Activated T-helper 1 cell treated with Interleukin-2 at 50 U/mL for 16 hours (primary cell): ENCODE data around the gene TBRG1.

Experiments used
- DNase-seq: peaks from one replicate; pipeline ENCODE4 v3.0.0-alpha.2; 2020; ENCODE audit warnings: low read depth

TBRG1 gene

DNA sequence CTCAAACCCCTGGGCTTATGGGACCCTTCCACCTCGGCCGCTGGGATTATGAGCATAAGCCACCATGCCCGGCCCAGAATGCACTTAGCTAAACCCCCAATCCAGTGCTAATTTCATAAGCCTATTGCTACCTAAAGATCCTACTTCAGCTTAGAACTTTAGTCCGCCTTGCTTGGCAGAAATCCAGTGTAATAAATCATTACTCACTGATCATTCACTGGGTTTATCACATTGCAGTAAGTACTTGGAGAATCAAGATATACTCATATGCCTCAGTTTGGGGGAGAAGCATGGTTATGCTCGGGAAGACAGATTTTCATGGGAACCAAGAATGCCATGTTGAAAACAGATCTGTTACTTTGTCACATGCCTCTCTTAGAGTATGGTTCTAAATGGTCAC lies 3.8 kb upstream of the TBRG1 start:
- DNase-seq: no peak

DNA sequence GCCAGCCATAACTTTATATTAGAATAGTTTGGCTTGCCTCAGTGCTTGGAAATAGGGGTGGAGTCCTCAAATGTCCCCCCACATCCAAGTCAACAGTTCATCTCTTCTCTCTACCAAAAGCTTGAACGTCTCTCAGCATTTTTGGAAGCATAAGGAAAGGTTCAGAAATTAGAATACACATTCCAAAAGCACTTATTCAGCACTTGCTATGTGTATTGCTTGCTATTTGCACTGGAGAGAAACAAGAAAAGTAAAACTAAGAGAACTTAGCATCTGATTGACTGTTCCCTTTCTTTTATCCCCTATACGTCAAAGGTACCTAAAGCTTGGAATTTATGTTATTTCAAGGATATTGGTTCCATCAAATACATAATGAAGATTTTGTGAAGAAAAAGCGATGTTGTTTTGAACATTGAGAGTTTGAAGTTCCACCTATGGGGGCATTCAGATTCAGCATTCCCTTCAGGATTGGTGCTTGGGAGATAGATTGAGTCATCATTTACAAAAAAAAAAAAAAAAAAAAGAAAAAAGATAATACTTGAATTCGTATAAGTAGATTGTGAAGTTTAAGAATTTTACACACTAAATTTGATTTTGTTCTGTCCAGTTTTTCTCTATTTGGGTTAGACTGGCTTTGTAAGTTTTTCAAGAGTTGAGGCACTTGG lies 1.3 kb downstream of the TBRG1 start:
- no peak for DNase-seq

DNA sequence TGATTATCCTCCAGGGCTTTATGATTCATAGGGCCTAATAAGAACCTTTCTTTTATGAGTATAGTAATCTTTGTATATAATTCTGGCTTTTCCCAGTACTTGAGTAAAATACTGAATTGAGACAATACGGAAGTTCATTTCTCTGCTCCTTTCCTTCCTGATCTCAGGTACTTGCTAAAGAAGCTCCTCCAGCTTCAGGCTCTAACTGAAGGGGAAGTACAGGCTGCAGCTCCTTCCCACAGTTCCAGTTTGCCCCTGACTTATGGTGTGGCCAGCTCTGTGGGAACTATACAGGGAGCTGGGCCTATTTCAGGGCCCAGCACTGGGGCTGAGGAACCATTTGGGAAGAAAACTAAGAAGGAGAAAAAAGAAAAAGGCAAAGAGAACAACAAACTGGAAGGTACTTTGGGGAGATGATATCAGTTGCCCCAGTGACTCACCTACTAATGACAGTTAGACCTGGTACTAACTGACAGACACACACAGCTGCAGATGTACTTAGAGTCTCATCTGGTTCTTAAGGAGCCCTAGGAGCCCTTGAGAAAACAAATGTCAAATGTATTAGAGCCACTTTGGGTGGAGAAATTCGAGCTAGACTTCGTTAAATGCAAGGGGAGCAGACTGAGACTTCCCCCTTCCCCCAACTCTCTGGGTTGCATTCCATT lies 3.0 kb downstream of the TBRG1 start:
- DNase-seq: no peak

DNA sequence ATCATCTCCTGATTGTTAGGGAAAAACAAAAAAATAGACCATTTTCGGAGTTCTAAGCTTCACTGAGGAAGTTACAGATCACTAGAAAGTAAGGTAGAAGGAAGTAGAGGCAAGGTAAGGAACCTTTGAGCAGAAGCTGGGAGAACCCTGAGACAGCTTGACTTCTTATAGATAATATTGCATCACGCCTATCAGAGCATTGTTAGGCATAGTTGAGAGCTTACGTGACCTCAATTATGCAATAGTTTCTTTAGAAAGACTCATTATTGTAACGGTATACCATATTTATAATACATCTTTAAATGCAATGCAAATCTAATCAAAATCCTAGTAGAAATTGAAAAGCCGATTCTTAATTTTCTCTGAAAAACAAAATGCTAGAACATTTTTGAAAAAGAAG lies 4.9 kb downstream of the TBRG1 start:
- DNase-seq: no peak

DNA sequence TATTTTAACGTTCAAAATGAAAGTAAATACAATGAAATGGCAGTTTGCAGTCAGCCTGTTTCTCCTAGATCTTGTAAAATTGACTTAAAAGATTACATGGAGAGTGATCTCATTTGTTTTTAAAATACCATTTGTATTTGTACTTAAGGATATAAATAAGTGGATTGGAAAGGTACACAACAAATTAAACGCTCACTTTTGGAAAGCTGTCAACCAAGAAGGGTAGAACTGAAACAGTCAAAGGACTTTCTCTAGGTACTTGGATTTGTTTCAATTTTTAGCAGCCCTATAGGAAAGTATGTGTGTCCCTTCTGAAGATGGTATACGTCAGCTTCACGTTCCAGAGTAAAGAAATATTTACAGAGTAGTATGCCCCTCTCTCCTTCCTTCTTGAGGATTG lies 7.3 kb downstream of the TBRG1 start:
- DNase-seq: no peak

DNA sequence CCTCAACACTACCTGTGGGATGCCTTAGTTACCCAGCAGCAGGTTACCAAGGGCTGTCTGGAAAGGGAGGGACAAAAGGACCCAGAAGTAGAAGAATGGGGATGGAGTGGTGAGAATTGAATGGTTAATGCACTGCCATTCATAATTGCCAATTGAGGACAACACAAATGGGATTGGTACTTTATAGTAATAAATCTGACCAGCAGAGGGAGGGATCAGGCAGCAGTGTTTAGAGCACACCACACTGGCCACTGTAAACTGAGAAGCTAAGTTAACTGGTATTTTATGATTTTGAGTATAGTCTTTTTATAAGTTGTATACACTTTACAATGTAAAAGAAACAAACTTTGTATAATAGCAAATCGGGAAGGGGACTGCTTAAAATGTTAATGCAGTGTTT lies 10.7 kb downstream of the TBRG1 start:
- DNase-seq: no peak

DNA sequence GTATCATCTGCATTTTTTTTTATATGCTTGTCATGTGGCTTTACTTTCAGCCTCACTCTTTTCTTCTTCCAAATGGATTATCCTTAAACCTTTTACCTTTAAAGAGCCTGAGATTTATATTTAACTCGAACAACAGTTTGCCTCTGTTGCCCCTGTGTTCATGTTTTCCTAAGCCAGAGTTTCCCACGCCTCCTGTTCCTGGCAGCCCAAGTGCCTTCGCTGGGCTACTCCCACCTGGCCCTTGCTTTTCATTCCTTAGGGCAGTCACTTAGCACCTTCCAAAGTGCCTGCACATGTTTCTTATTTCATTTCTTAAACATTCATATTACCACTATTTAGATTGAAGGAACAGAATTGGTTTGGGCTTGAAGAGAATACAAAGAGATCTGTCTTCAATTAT lies 13.3 kb downstream of the TBRG1 start:
- DNase-seq: no peak

DNA sequence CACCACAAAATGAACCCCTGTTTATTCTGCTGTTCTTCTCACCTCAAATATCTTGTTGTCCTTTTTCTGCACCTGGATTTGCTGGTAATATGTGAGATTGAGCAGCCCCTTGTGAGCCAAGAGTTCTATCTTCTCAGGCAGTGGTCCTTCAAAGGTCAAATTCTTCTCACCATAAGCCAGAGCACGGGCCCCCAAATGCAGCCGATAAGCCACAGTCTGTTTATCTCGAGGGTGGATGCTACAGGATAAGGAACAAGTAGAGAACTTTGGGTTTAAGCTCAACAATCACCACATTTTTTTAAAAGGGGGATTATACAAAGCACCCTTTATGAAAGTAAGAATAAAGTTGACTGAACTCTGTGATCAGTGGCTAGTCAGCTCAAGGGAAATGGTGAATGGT lies 15.8 kb downstream of the TBRG1 start:
- no peak for DNase-seq

DNA sequence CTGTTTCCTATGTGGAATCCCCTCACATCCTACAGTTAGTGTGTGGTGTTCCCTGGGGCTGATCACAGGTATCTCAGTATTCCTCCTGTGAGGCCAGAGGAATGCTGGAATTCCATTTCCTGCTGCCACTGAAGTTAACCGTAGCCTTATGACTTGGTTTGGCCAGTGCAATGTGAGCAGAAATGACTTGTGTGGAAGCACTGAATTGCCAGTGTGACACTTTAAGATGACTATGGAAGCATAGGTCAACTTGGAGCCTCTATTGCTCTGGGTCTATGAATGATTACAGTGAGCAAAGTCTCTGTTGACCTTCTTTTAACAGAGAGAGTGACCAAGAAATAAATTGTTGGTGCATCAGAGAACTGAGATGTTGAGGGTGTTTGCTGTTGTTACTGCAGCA lies 16.5 kb downstream of the TBRG1 start:
- no peak for DNase-seq

DNA sequence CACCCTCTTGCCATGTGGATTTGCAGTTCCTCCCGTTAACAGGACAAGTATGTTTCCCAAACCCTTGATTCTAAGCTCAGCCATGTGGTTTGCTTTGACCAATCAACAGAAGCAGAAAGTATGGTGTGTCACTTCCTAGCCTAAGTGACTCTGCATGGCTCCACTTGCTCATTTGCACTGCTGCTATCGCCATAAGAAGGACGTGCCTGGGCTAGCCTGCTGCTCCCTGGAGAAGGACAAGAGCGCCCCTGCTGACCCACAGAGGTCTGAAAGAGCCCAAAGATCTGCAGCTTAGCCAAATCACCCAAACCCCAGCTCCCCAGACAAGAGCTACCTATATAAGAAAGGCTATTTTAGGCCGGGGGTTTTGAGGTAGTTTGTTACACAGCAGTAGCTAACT lies 18.0 kb downstream of the TBRG1 start:
- no peak for DNase-seq

DNA sequence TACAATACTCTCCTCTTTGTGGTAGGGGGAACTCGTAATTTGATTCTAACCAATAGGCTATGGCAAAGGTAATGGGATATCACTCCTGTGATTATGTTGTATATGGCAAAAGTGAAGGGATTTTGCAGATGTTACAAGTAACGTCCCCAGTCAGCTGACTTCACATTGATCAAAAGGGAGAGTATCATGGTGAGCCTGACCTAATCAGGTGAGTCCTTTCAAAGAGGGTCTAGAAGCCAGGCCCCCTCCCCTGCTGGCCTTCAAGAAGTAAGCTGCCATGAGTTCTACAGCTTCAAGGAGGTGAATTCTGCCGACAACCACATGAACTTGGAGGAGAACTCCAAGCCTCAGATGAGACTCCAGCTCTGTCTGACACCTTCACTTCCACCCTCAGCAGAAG lies 20.0 kb downstream of the TBRG1 start:
- DNase-seq: no peak

DNA sequence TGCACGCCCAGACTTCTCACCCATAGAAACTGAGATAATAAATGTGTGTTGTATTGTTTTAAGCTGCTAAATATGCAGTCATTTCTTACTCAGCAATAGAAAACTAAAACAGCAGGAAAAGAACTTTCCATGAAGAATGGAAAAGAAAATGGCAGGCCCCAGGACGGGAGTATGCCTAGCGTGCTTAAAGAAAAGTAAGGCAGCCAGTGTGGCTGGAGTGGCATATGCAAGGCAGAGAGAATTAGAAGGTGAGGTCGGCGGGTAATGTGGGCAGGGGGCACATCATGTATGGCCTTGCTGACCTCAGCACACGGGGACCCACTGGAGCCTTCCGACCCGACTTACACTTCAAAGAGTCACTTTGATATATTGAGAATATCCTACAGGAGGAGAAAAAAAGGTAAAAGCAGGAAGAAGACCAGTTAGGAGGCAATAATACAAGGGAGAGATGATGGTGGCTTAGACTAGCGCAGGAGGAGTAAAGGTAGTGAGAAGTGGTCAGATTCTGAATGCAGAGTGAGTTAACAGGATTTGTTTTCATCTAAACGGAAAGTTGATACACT lies 20.5 kb downstream of the TBRG1 start:
- DNase-seq: no peak

DNA sequence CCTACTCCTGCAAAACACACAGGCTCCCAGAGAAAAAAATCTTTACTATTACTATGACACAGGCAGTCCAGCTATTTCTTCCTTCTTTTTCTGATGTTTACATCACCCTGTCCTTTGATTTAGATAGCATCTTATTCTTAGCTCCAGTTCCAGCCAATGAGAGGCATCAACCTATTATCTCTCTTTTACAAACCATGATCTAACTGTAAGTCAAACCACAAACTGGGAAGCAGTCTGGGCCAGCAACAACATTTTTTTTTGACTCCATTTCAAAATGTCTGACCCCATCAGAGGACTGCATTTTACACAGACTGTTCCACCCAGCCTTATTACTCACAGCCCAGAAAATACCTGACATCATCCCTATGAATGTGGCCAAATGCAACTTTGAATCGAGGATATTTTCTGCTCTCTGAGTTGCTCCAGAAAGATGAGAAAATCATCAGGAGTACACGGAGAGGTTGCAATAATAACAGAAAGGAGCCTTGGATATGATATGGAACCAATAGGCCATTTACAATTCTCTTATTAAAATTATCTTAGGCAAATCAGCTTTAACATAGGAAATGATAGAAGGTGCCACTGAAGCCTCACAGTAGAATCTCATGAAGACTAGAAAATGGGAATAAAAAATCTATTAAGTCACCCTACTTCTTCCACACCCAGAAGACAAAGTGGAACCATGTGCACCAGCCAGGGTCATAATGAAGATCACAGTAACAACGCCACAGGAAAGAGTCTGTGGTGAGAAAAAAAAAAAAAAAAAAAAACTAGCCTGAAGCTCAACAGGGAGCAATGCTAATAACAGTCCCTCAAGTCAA lies 21.2 kb downstream of the TBRG1 start:
- no peak for DNase-seq

DNA sequence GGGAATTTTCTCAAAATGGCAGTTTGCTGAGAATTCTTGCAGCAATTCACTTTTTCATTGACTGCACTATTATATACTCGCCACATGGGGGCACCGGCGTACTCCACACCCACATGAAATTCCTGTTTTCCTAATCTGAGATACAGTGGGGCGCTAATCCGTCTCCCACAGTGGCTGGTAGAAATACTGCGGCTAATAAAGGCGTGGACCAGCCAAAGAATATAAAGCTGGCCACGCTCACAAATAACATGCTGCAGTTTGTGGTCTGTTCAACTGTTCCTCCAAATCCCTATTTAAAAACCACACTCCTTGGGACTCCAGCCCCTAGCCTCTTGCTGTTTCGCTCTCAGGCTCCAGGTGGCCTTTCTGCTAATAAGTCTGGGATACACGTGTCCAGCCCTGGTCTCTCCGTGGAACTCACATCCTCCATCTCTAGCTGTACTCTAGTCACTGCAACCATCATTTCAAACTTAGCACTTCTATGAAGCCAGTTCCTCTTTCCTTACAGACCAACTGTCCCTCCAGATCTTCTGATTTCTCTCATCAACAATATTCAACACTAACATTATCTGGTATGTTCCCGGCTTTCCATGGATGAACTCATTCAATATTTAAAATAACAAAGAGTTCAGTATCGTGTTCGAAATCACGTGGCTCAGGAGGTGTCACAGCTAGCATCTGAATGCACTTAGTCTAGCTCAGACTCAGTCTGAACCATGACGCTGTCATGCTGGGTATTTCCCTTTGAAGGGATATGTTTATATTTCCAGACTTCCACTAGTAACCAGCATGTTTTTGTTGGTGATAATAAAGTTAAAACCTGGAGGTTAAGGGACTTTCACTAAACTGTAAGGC lies 22.0 kb downstream of the TBRG1 start:
- no peak for DNase-seq

DNA sequence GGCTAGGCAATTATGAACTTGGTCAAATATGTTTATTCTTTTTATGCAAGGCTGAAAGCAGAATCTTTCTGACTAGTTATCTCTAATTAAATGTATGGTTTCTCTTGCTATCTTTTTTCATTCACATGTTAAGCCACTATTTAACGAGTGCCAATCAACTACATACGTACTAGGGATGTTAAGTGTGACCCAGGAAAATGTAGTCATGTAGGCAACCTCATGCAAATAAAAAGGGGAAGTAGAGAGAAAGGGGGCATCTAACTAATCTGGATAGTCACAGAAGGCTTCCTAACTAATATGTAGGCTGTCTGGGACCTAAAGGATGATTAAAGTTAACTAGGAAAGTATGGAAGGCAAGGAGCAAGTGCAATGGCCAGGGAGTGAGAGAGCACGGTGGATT lies 23.5 kb downstream of the TBRG1 start:
- no peak for DNase-seq

DNA sequence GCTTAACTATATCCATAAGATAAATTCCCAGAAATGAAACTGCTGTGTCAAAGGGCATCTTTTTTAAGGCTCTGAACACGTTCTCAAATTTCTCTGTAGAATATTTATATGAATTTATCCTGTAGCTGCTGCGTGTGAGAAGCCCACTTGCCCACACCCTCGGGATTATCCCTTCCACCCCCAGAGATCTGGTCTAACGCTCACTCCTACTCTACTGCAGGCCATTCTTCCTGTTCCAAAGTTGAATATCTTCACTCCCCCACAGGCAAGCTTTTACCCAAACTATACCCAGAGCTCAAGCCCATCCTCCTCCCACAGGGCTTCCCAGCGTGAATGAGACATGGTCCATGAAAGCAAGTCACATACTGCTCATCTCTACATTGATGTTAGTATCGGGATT lies 25.9 kb downstream of the TBRG1 start:
- no peak for DNase-seq

DNA sequence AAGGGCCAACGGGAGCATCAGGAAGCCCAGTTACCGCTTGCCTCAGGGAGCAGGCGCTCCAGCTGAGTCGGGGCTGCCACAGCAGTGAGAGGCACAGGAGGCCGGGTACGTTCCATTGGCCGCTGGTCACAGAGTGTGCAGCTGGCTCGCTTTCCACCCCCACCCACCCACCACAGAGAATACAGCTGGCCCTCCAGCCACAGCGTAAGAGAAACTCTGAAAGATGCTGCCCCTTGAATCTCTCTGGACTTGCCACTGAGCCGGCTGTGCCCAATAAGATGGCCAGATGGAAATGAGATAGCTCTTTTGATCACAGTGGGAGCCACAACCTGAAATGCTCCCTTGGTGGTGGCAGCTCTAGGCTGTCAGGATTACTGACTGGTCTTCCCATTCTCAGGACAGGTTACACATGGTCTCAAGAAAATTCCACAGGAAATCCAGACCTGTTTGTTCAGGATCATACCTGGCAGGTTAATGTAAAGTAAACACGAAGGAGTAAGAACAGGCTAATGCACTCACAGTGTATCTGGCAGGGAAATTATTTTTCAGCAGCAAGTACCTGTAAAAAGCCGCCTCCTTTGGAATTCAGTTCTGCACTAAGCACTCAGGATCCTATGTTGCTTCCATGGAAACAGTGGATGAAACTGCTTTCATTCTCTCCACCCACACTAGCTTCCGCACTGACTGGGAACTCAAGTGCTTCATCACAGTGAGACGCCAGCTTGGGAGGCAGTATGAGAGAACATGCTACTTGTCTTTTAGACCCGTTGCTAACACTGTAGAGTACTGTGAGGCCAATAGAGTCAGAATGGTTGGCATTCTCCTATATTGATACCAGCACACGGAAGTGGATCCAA lies 34.3 kb downstream of the TBRG1 start:
- DNase-seq: no peak

DNA sequence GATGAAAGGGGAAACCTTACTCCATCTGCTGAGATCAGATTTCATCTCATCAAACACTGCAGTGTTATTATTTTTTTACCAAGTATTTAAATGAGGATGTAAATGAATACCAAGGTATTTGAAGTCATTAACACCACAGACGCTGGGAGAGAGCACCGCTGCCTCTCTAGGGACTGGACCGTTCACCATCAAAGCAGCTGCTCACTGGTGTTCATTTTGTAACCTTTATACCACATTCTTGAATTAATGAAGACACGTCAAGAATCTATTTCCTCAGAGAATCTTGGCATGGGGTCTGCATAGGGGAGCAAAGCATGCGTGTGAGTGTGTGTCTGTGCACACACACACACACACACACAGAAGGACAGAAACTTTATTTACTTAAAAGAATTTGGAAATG lies 35.2 kb downstream of the TBRG1 start:
- DNase-seq: no peak

DNA sequence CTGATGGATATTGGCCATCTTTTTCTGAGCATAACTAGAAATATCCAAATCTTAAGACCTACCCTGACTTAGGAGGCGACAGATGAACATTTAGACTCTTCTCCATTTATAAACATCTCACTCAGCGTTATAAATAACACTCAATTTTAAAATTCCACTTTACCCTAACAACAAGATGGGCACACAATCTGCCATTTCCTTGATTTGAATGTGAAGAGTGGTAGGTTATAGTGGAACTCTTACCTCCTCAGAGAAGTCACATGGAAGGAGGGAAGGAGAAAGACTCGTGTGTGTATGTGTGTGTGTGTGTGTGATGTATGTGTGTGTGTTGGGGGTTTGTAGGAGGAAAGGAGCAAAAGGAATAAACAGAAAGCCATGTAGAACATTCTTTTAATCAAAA lies 35.8 kb downstream of the TBRG1 start:
- DNase-seq: no peak

DNA sequence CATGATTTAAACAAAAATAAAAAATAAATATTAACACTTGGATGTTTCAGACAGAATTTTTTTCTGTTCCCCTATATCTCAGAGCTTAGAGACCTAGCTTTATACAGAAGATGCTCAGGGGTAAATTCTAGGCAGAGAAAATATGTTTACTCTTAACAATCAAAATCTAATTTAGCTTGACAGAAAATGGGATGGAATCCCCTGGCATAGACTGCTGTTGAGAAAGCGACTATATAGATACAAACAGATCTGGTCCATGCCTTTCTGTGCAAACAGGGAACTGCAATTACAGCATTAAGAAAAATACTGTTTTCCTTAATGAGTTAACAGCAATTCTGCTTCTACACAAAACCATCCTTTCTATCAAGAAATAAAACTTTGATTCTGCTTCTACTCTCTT lies 36.3 kb downstream of the TBRG1 start:
- DNase-seq: no peak

DNA sequence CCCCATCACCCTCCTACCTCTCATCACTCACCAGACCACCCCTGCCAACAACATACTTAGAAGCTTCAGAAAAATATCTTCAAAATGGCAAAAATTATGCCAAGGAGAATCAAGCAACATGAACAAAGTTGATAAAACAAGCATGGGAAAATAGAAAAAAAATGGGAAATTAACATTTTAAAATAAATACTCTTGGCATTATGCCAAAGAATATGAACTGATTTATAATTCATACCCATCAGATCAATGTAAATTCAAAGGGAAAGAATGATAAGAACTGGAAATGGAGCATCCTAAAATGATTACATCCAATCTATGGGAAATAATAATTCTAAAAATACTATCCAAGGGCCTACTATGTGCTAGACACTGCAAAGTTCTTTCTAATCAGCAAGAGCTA lies 38.9 kb downstream of the TBRG1 start:
- no peak for DNase-seq
